Measurements from ENCODE around the gene MEGF8. TPM values are rescaled to one million over a fixed set of nuclear protein-coding genes. Genes with fewer than 3 reads are reported as not detected.

MEGF8 gene
- total RNA-seq, 4 donors from 2014 or later = 10.7 to 21.5 (median 16.1) TPM

- Histone ChIP-seq H3K27ac (no peak overlapping the region), H3K36me3 (peaks cover 46% of the 10 kb centered on the region), H3K9me3 (no peaks in the 10 kb centered on the region), H3K27me3 (no peaks in the 10 kb centered on the region), H3K4me3 (no peak overlapping the region), H3K4me1 (no peaks in the 10 kb centered on the region)
- no peak for DNase-seq (ENCODE audit: low spot score in 2 of 2)
- no peak for TF ChIP-seq EP300 (IDR thresholded peaks at IDR 0.05)
- TF ChIP-seq POLR2AphosphoS5 (IDR thresholded peaks at IDR 0.05) = no peak
- no peak for TF ChIP-seq POLR2A (IDR thresholded peaks at IDR 0.05)
- TF ChIP-seq, protein P1, sequence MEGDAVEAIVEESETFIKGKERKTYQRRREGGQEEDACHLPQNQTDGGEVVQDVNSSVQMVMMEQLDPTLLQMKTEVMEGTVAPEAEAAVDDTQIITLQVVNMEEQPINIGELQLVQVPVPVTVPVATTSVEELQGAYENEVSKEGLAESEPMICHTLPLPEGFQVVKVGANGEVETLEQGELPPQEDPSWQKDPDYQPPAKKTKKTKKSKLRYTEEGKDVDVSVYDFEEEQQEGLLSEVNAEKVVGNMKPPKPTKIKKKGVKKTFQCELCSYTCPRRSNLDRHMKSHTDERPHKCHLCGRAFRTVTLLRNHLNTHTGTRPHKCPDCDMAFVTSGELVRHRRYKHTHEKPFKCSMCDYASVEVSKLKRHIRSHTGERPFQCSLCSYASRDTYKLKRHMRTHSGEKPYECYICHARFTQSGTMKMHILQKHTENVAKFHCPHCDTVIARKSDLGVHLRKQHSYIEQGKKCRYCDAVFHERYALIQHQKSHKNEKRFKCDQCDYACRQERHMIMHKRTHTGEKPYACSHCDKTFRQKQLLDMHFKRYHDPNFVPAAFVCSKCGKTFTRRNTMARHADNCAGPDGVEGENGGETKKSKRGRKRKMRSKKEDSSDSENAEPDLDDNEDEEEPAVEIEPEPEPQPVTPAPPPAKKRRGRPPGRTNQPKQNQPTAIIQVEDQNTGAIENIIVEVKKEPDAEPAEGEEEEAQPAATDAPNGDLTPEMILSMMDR (IDR thresholded peaks at IDR 0.05) = no peak
- 87% methylated on average over 6 of the region's 6 CpGs for WGBS
Measured at GRCh38 chr19:42345191-42345812, 19.9 kb downstream of the MEGF8 start.

- Histone ChIP-seq H3K4me1 (no peaks in the 10 kb centered on the region), H3K9me3 (no peaks in the 10 kb centered on the region), H3K27ac (no peak overlapping the region), H3K36me3 (peaks cover 56% of the 10 kb centered on the region), H3K4me3 (no peak overlapping the region), H3K27me3 (no peaks in the 10 kb centered on the region)
- WGBS = 99% methylated on average over 13 of the region's 14 CpGs
- TF ChIP-seq POLR2A (IDR thresholded peaks at IDR 0.05) = no peak
- TF ChIP-seq POLR2AphosphoS5 (IDR thresholded peaks at IDR 0.05) = no peak
- TF ChIP-seq EP300 (IDR thresholded peaks at IDR 0.05) = no peak
- TF ChIP-seq, protein P1 (IDR thresholded peaks at IDR 0.05) = no peak
- no peak for DNase-seq (ENCODE audit: low spot score in 2 of 2)
Measured at GRCh38 chr19:42348211-42348610, 22.8 kb downstream of the MEGF8 start.

GRCh38 chr19:42349378-42350107 is 24.1 kb downstream of the MEGF8 start:
- WGBS = 91% methylated on average over 8 of the region's 14 CpGs
- TF ChIP-seq POLR2AphosphoS5 (IDR thresholded peaks at IDR 0.05) (no peak), POLR2A (IDR thresholded peaks at IDR 0.05) (no peak), EP300 (IDR thresholded peaks at IDR 0.05) (no peak)
- TF ChIP-seq, protein P1 (IDR thresholded peaks at IDR 0.05) = no peak

DNA sequence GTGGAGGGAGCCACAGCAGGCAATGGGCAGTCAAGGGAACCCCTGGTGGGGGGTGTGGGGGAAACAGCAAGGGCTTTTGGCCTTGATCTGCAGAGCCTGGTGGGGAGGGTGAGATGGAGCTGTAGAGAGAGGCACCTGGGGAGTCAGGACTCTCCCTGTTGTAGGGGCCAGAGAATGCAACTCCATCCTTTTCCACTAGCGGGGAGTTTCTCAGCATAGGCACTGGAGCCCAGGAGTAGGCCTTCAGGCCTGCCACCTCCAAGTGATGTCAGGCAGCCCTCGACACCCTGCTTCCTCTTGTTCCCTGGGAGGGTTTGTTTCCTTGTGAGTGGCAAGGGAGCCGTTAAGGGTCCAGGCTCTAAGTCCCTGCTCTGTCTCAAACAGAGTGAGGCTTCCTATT is 25.0 kb downstream of the MEGF8 start:
- Histone ChIP-seq H3K36me3 (peaks cover 54% of the 10 kb centered on the region), H3K27me3 (no peaks in the 10 kb centered on the region), H3K27ac (no peak overlapping the region), H3K9me3 (no peaks in the 10 kb centered on the region), H3K4me1 (no peaks in the 10 kb centered on the region), H3K4me3 (no peak overlapping the region)
- TF ChIP-seq POLR2AphosphoS5 (IDR thresholded peaks at IDR 0.05) (no peak), POLR2A (IDR thresholded peaks at IDR 0.05) (no peak), EP300 (IDR thresholded peaks at IDR 0.05) (no peak)
- TF ChIP-seq, protein P1 (IDR thresholded peaks at IDR 0.05) = no peak
- DNase-seq (ENCODE audit: low spot score in 2 of 2) = no peak
- WGBS = 93% methylated on average over 3 of the region's 3 CpGs

More at GRCh38 chr19:42349378-42350107, 24.1 kb downstream of the MEGF8 start:
- Histone ChIP-seq H3K36me3 (peaks cover 58% of the 10 kb centered on the region), H3K4me3 (no peak overlapping the region), H3K4me1 (no peaks in the 10 kb centered on the region), H3K27ac (no peak overlapping the region), H3K9me3 (no peaks in the 10 kb centered on the region), H3K27me3 (no peaks in the 10 kb centered on the region)
- DNase-seq (ENCODE audit: low spot score in 2 of 2) = no peak

- Histone ChIP-seq H3K9me3 (no peaks in the 10 kb centered on the region), H3K4me1 (no peaks in the 10 kb centered on the region), H3K36me3 (peaks cover 56% of the 10 kb centered on the region), H3K27me3 (no peaks in the 10 kb centered on the region), H3K4me3 (no peak overlapping the region), H3K27ac (no peak overlapping the region)
- WGBS = 83% methylated on average over 8 of the region's 21 CpGs
- no peak for DNase-seq (ENCODE audit: low spot score in 2 of 2)
- TF ChIP-seq POLR2A (IDR thresholded peaks at IDR 0.05) (no peak), EP300 (IDR thresholded peaks at IDR 0.05) (no peak), POLR2AphosphoS5 (IDR thresholded peaks at IDR 0.05) (no peak)
- TF ChIP-seq, protein P1 (IDR thresholded peaks at IDR 0.05) = no peak
Measured at GRCh38 chr19:42351079-42351735, 25.8 kb downstream of the MEGF8 start.

All from suprapubic skin (tissue), 4 donors.